Prostate gland (tissue), 2 donors: ENCODE measurements around the gene MS4A12. TPM values are rescaled to one million over a fixed set of nuclear protein-coding genes. Genes with fewer than 3 reads are reported as not detected.
"Not testable (repeated sequence)": the region's sequence is repeated elsewhere in the genome, so short reads cannot be mapped to it uniquely, and the experiment has no call there.

Source experiments
- DNase-seq: peaks from one replicate; pipeline ENCODE4 v3.0.0-alpha.2; 2019; ENCODE audit warnings: low spot score
- H3K27ac ChIP-seq, 2 donors: fragments of 200-600 bp; sonication (generic); 2 replicates each; pipeline ENCODE4 v1.5.1; 2017 to 2019
- H3K27me3 ChIP-seq: fragments of 200-600 bp; sonication (generic); replicated peaks from 2 replicates; pipeline ENCODE4 v1.5.1; 2019; ENCODE audit not compliant: insufficient read depth
- H3K36me3 ChIP-seq, 2 donors: fragments of 200-600 bp; sonication (generic); 1 replicate in 1 of 2; 2 replicates in 1 of 2; pipeline versions ENCODE4 v1.5.1 to v1.8.1; 2017 to 2019
- H3K4me1 ChIP-seq: fragments of 200-600 bp; sonication (generic); replicated peaks from 2 replicates; pipeline ENCODE4 v1.5.1; 2019
- H3K4me3 ChIP-seq, 2 donors: fragments of 200-600 bp; sonication (generic); 2 replicates each; pipeline ENCODE4 v1.5.1; 2017 to 2019
- H3K9me3 ChIP-seq: fragments of 200-600 bp; sonication (generic); 2 replicates; pipeline ENCODE4 v1.5.1; 2017
- CTCF ChIP-seq, 4 experiments: fragments of 200-600 bp in 2 of 4; fragments of 450-650 bp in 2 of 4; sonication (generic) in 2 of 4; IDR thresholded peaks; 1 replicate in 3 of 4; 2 replicates in 1 of 4; pipeline ENCODE4 v1.5.1; 2016 to 2019; ENCODE audit warnings: antibody characterized with exemption in 4 of 4, mild to moderate bottlenecking in 2 of 4, moderate library complexity in 2 of 4
- POLR2A ChIP-seq: fragments of 450-650 bp; IDR thresholded peaks from one replicate; pipeline ENCODE4 v1.6.1; 2016; ENCODE audit warnings: antibody characterized with exemption, mild to moderate bottlenecking
- POLR2AphosphoS5 ChIP-seq: sonication (generic); formaldehyde crosslinking; IDR thresholded peaks from one replicate; pipeline ENCODE4 v1.6.1; 2017; ENCODE audit warnings: antibody characterized with exemption
- WGBS: methylation state at CpG from one replicate; pipeline ENCODE4 v1.1.5; 2018; 5-methylcytosine and 5-hydroxymethylcytosine counted together
- intact Hi-C: fragments of 100-400 bp; cut with DNase I; formaldehyde crosslinking; loops from one replicate; pipeline ENCODE4 v1.14.2; 2022
- total RNA-seq, 2 donors: library from RNA; depleted of rRNA; stranded (reverse); fragments of >200 nt; gene quantifications; one replicate each; pipeline ENCODE4 v1.1.0, GENCODE V29; 2016

MS4A12 gene
- total RNA-seq, 2 donors from 2014 or later = not detected

- Histone ChIP-seq H3K9me3 (no peaks in the 10 kb centered on the region), H3K27ac (no peak overlapping the region), H3K4me1 (no peaks in the 10 kb centered on the region), H3K27me3 (no peaks in the 10 kb centered on the region), H3K4me3 (no peak overlapping the region), H3K36me3 (no peaks in the 10 kb centered on the region)
- intact Hi-C loops = no loop called here
- TF ChIP-seq CTCF (IDR thresholded peaks at IDR 0.05) (no peak), POLR2A (no peak), POLR2AphosphoS5 (no peak)
- 26% methylated on average over 4 of the region's 4 CpGs for WGBS
- DNase-seq = no peak
Measured at GRCh38 chr11:60498853-60499252, 6.3 kb downstream of the MS4A12 start.

- Histone ChIP-seq H3K9me3 (no peaks in the 10 kb centered on the region), H3K4me1 (no peaks in the 10 kb centered on the region), H3K27ac (no peak overlapping the region), H3K4me3 (no peak overlapping the region), H3K36me3 (no peaks in the 10 kb centered on the region), H3K27me3 (no peaks in the 10 kb centered on the region)
- intact Hi-C loops = no loop called here
- TF ChIP-seq POLR2AphosphoS5 = no peak
- no peak for TF ChIP-seq CTCF (IDR thresholded peaks at IDR 0.05)
- no peak for TF ChIP-seq POLR2A
- DNase-seq = no peak
- 19% methylated on average over 3 of the region's 3 CpGs for WGBS
Measured at GRCh38 chr11:60500276-60500910, 7.8 kb downstream of the MS4A12 start.

- WGBS = 73% methylated on average over 3 of the region's 3 CpGs
- intact Hi-C loops = no loop called here
- Histone ChIP-seq H3K9me3 (no peaks in the 10 kb centered on the region), H3K27ac (no peak overlapping the region), H3K36me3 (no peaks in the 10 kb centered on the region), H3K27me3 (no peaks in the 10 kb centered on the region), H3K4me3 (no peak overlapping the region), H3K4me1 (no peaks in the 10 kb centered on the region)
- TF ChIP-seq POLR2A (no peak), CTCF (IDR thresholded peaks at IDR 0.05) (no peak), POLR2AphosphoS5 (no peak)
- no peak for DNase-seq
Measured at GRCh38 chr11:60502221-60502775, 9.7 kb downstream of the MS4A12 start.

- no peaks in the 10 kb centered on the region for H3K4me1 ChIP-seq
- WGBS = 84% methylated on average over 3 of the region's 3 CpGs
Measured at GRCh38 chr11:60504219-60504905, 11.8 kb downstream of the MS4A12 start.

GRCh38 chr11:60509609-60510008, 17.0 kb downstream of the MS4A12 start:
- H3K27me3 ChIP-seq, H3K27ac ChIP-seq, intact Hi-C loops, H3K4me3 ChIP-seq, DNase-seq, H3K9me3 ChIP-seq, H3K4me1 ChIP-seq, H3K36me3 ChIP-seq: not testable (repeated sequence)
- 70% methylated on average over 12 of the region's 15 CpGs for WGBS

More at GRCh38 chr11:60504219-60504905, 11.8 kb downstream of the MS4A12 start:
- intact Hi-C loops = no loop called here
- Histone ChIP-seq H3K36me3 (no peaks in the 10 kb centered on the region), H3K27me3 (no peaks in the 10 kb centered on the region), H3K9me3 (no peaks in the 10 kb centered on the region), H3K4me3 (no peak overlapping the region), H3K27ac (no peak overlapping the region)
- no peak for DNase-seq
- TF ChIP-seq POLR2A (no peak), CTCF (IDR thresholded peaks at IDR 0.05) (no peak), POLR2AphosphoS5 (no peak)

GRCh38 chr11:60510209-60510608, 17.6 kb downstream of the MS4A12 start:
- H3K4me3 ChIP-seq, H3K27ac ChIP-seq, H3K4me1 ChIP-seq, DNase-seq, intact Hi-C loops, H3K9me3 ChIP-seq, H3K36me3 ChIP-seq, H3K27me3 ChIP-seq: not testable (repeated sequence)
- 94% methylated on average over 20 of the region's 28 CpGs for WGBS
